Left ventricle myocardium inferior (tissue), 1 donor: Measurements from ENCODE around the gene TMEM186. TPM values are rescaled to one million over a fixed set of nuclear protein-coding genes. Genes with fewer than 3 reads are reported as not detected.

Experiments used
- DNase-seq: peaks from one replicate; pipeline ENCODE4 v3.0.0-alpha.2; 2020
- H3K27ac ChIP-seq: fragments of 200-600 bp; replicated peaks from 2 replicates; pipeline ENCODE4 v1.8.0; 2021
- H3K27me3 ChIP-seq: fragments of 200-600 bp; 2 replicates; pipeline ENCODE4 v1.8.0; 2021; ENCODE audit warnings: low read depth
- H3K36me3 ChIP-seq: fragments of 200-600 bp; 2 replicates; pipeline ENCODE4 v1.8.0; 2021
- H3K4me1 ChIP-seq: fragments of 200-600 bp; 2 replicates; pipeline ENCODE4 v1.8.0; 2021
- H3K4me3 ChIP-seq: fragments of 200-600 bp; 2 replicates; pipeline ENCODE4 v1.8.0; 2021; ENCODE audit warnings: mild to moderate bottlenecking, moderate library complexity
- H3K9me3 ChIP-seq: fragments of 200-600 bp; replicated peaks from 2 replicates; pipeline ENCODE4 v1.8.0; 2021
- intact Hi-C: fragments of 100-400 bp; cut with micrococcal nuclease; formaldehyde crosslinking; loops from one replicate; pipeline ENCODE4 v1.11.0; 2022
- total RNA-seq: library from RNA; stranded (reverse); fragmentation: NEBNext Ultra II Directional; extraction: Animal tissue kit (Norgen Biotek cat#: 25700); gene quantifications from one replicate; pipeline ENCODE4 v1.2.1, GENCODE V29; 2021
- TF ChIP-seq, protein P1 (sequence below): fragments of 200-600 bp; IDR thresholded peaks from 2 replicates; pipeline ENCODE4 v1.8.0; 2021; ENCODE audit warnings: antibody characterized with exemption, mild to moderate bottlenecking, borderline replicate concordance
- donor health status: DM: no; HTN: yes; CAD: no; lungs with severe emphysema.

Gene TMEM186
- total RNA-seq, 1 donor from 2014 or later = 16.4 TPM

DNA sequence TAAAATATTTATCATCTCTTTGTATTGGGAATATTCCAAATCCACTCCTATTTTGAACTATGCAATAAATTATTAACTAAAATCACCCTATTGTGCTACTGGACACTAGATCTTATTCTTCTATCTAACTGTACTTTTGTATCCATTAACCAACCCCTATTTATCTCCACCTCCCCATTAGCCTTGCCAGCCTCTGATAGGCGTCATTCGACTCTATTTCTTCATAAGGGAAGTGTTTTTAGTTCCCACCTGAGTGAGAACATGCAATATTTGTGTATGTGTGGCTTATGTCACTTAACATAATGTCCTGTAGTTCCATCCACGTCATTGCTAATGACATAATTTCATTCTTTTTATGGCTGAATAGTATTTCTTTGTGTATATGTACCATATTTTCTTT lies 23.9 kb downstream of the TMEM186 start:
- no peak for DNase-seq
- H3K36me3 ChIP-seq = peaks cover 20% of the 10 kb centered on the region
- intact Hi-C loops = no loop called here
- no peak overlapping the region for H3K27ac ChIP-seq
- no peaks in the 10 kb centered on the region for H3K27me3 ChIP-seq
- H3K4me3 ChIP-seq = no peak overlapping the region
- no peaks in the 10 kb centered on the region for H3K4me1 ChIP-seq
- H3K9me3 ChIP-seq = no peaks in the 10 kb centered on the region
- TF ChIP-seq, protein P1, sequence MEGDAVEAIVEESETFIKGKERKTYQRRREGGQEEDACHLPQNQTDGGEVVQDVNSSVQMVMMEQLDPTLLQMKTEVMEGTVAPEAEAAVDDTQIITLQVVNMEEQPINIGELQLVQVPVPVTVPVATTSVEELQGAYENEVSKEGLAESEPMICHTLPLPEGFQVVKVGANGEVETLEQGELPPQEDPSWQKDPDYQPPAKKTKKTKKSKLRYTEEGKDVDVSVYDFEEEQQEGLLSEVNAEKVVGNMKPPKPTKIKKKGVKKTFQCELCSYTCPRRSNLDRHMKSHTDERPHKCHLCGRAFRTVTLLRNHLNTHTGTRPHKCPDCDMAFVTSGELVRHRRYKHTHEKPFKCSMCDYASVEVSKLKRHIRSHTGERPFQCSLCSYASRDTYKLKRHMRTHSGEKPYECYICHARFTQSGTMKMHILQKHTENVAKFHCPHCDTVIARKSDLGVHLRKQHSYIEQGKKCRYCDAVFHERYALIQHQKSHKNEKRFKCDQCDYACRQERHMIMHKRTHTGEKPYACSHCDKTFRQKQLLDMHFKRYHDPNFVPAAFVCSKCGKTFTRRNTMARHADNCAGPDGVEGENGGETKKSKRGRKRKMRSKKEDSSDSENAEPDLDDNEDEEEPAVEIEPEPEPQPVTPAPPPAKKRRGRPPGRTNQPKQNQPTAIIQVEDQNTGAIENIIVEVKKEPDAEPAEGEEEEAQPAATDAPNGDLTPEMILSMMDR = no peak

DNA sequence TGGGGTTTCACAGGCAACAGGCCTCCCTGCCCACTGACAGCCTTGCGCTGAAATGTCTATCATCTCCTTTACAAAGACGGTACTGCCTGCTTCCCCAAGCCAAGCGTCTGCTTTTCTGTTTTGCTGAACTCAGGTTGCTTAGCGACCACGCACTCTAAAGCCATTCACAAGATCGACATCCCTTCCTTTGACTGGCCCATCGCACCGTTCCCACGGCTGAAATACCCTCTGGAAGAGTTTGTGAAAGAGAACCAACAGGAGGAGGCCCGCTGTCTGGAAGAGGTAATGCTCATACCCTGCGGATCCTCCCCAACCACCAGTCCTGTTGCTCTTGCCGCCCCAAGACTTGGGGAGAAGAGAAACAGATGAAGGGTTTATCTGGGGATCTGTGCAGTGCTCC lies 28.7 kb downstream of the TMEM186 start:
- intact Hi-C loops = no loop called here

DNA sequence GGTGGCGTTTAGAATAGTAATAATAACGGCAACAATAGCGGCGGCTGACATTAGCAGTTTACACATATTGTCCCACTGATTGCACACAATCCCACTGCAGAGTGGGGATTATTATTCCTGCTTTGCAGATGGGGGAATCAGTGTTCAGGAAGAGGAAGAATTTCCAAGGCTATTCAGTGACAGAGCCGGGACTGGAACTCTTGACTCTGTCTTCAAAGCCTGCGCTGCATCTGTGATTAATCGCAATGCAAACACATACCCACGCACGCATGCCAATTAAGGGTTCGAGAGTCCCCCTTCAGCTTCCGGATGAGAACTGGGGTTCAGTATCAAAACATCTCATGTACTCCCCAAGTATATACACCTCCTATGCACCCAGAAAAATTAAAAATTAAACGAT lies 29.2 kb downstream of the TMEM186 start:
- Histone ChIP-seq H3K27me3 (no peaks in the 10 kb centered on the region), H3K9me3 (no peaks in the 10 kb centered on the region), H3K4me1 (no peaks in the 10 kb centered on the region), H3K36me3 (peaks cover 16% of the 10 kb centered on the region), H3K4me3 (no peak overlapping the region), H3K27ac (no peak overlapping the region)
- intact Hi-C loops = no loop called here
- TF ChIP-seq, protein P1 = no peak
- DNase-seq = no peak

More for the DNA sequence above, 28.7 kb downstream of the TMEM186 start:
- DNase-seq = no peak
- Histone ChIP-seq H3K36me3 (peaks cover 16% of the 10 kb centered on the region), H3K27me3 (no peaks in the 10 kb centered on the region), H3K4me3 (no peak overlapping the region), H3K9me3 (no peaks in the 10 kb centered on the region), H3K4me1 (no peaks in the 10 kb centered on the region), H3K27ac (no peak overlapping the region)
- TF ChIP-seq, protein P1 = no peak

DNA sequence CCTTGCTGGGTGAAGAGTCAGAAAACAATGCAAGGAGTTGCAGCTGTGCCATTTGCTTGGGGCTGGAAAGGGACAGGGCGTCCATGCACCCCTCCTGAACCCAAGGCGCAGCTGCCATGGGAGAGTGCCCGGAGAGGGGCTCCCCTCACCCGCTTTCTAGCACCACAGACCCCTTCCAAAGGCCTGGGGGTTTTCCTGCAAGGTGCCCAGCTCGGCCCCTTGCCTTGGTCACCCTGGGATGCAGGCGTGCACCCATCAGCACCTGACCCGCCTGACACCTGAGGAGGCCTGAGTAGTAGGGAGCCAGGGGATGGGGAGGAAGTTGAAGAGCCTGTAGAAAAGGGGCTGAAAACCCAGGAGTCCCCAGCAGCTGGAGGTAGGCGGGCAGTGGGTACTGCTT lies 30.3 kb downstream of the TMEM186 start:
- H3K4me3 ChIP-seq = no peak overlapping the region
- no peak overlapping the region for H3K27ac ChIP-seq
- H3K4me1 ChIP-seq = no peaks in the 10 kb centered on the region
- H3K9me3 ChIP-seq = no peaks in the 10 kb centered on the region
- intact Hi-C loops = no loop called here
- DNase-seq = no peak
- H3K36me3 ChIP-seq = peaks cover 11% of the 10 kb centered on the region
- H3K27me3 ChIP-seq = no peaks in the 10 kb centered on the region
- TF ChIP-seq, protein P1 = no peak

DNA sequence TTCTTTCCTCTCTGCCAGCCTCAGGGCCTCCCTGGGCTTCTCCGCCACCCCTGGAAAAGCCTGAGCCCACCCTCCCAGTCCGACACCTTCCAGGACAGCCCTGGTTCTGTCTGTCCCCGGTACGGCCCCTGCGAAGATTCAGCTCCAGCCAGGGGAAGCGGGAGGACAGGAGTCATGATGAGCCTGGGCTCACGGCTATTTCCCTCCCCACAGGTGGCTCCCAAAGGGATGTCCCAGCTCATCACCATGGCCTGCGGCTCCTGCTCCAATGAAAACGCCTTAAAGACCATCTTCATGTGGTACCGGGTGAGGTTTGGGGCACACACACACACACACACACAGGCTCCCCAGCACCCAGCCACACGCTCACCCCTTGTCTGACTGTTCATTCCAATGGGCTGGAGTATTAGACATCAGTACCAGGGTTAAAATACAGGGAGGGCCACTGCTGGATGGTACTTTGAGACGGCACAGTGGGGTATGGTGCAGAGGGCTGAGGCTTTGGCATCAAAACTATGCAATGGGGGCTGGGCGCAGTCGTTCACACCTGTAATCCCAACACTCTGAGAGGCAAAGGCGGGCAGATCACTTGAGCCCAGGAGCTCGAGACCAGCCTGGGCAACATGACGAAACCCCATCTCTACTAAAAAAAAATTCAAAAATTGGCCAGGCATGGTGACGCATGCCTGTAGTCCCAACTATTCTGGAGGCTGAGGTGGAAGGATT lies 32.8 kb downstream of the TMEM186 start:
- intact Hi-C loops = no loop called here
- Histone ChIP-seq H3K4me1 (no peaks in the 10 kb centered on the region), H3K9me3 (no peaks in the 10 kb centered on the region), H3K36me3 (peaks cover 11% of the 10 kb centered on the region), H3K4me3 (no peak overlapping the region), H3K27me3 (no peaks in the 10 kb centered on the region), H3K27ac (no peak overlapping the region)
- DNase-seq = no peak
- TF ChIP-seq, protein P1 = no peak
